ENCODE measurements around the gene FREM1. TPM values are rescaled to one million over a fixed set of nuclear protein-coding genes. Genes with fewer than 3 reads are reported as not detected.

FREM1 gene
- total RNA-seq, 1 donor = under 0.01 TPM

DNA sequence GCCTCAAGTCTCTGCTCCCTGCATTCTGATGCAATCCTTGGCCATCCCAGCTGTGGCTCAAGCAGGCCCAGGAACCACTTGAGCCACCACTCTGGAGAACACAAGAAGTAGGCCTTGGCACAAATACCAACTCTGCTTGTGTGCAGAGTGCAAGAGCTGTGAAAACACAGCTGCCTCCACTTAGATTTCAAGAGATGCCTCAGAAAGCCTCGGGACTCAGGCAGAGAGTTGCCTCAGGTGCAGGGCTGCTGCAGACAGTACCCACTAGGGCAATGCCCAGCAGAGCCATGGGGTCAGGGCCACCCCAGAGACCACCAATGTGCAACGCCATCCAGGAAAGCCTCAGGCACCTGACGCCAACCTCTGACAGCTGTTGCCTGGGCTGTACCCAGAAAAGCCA lies 82.4 kb downstream of the FREM1 start:
- H3K4me3 ChIP-seq (ENCODE audit: low read length) = no peak overlapping the region
- no peaks in the 10 kb centered on the region for H3K27me3 ChIP-seq (ENCODE audit: insufficient read depth, low read length)
- no peaks in the 10 kb centered on the region for H3K9me3 ChIP-seq (ENCODE audit: low read depth, low read length)
- no peaks in the 10 kb centered on the region for H3K4me1 ChIP-seq (ENCODE audit: insufficient read depth, low read length)

DNA sequence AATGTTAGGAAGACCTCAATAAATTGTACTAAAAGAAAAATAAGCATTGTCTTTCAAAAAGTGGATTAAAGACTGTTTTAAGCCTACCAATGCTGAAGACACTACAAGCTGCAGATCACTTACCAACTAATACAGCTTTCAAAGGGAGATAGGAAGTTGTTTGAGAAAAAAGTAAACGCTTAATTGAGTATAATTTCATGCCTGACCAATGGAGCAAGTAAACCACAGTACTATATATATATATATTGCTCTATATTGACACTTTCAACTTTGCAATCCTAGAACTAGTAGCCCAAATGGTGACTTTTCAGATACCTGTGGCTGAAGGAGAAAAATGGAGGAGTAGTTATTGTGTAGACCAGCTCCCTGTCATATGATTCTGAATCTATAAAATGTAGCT lies 85.7 kb downstream of the FREM1 start:
- H3K4me1 ChIP-seq (ENCODE audit: insufficient read depth, low read length) = no peaks in the 10 kb centered on the region
- no peaks in the 10 kb centered on the region for H3K27me3 ChIP-seq (ENCODE audit: insufficient read depth, low read length)
- no peaks in the 10 kb centered on the region for H3K9me3 ChIP-seq (ENCODE audit: low read depth, low read length)
- no peak overlapping the region for H3K4me3 ChIP-seq (ENCODE audit: low read length)

DNA sequence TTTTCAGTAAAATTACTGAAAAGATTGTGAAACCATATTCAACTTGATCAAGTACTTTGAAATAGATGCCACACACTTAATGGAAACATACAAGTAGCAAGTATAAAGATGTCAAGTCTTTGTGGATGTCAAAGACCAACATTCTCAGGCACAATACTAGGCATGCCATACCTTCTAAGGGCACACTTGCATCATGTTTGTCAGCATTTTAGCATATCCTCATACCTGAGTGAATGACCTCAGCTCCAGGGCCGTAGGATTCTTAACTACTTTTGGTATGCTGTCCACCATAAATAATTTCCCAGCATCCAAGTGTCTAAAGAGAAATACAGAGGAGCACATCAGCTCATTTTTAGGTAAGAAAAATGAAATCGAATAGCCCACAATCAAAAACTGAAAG lies 86.4 kb downstream of the FREM1 start:
- no peaks in the 10 kb centered on the region for H3K9me3 ChIP-seq (ENCODE audit: low read depth, low read length)
- H3K4me3 ChIP-seq (ENCODE audit: low read length) = no peak overlapping the region
- H3K27me3 ChIP-seq (ENCODE audit: insufficient read depth, low read length) = no peaks in the 10 kb centered on the region
- no peaks in the 10 kb centered on the region for H3K4me1 ChIP-seq (ENCODE audit: insufficient read depth, low read length)

DNA sequence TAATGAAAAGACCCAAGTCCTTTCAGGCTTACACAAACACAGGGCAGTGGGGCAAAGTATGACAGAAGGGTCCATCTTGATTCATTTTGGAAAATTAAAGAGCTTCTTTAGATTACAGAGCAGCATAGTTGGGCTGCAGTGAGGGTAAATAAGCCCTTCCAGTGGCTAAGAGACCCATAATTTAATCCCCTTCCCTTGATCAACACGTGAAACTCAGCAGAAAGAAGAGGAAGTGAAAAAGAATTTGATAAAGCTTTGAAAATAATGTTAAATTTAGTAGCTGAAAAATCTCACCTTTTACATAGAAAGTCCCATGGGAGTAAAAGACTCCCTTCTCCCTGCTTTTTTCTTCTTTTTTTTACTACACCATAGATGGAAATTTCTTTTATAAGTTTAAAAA lies 87.6 kb downstream of the FREM1 start:
- Histone ChIP-seq H3K4me1 (ENCODE audit: insufficient read depth, low read length) (no peaks in the 10 kb centered on the region), H3K9me3 (ENCODE audit: low read depth, low read length) (no peaks in the 10 kb centered on the region), H3K27me3 (ENCODE audit: insufficient read depth, low read length) (no peaks in the 10 kb centered on the region), H3K4me3 (ENCODE audit: low read length) (no peak overlapping the region)

DNA sequence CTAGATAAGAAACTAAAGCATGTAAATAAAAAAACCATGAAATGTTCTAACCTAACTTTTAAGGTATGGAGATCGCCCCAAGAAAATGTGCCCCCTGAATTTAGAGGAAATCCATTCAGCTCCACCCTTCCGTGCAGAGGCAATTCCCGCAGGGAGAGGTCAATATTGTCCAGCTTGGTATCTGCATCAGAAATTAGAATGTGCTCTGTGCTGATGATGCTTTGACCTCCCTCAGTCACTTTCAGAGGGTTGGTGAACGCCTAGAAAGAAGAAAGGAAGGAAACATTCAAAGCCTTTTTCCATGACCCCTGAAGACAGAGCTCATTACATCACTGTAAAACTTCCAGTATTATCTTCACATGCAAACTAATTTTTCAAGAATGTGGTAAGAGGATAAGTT lies 91.0 kb downstream of the FREM1 start:
- H3K4me1 ChIP-seq (ENCODE audit: insufficient read depth, low read length) = no peaks in the 10 kb centered on the region
- no peaks in the 10 kb centered on the region for H3K27me3 ChIP-seq (ENCODE audit: insufficient read depth, low read length)
- no peaks in the 10 kb centered on the region for H3K9me3 ChIP-seq (ENCODE audit: low read depth, low read length)
- no peak overlapping the region for H3K4me3 ChIP-seq (ENCODE audit: low read length)

DNA sequence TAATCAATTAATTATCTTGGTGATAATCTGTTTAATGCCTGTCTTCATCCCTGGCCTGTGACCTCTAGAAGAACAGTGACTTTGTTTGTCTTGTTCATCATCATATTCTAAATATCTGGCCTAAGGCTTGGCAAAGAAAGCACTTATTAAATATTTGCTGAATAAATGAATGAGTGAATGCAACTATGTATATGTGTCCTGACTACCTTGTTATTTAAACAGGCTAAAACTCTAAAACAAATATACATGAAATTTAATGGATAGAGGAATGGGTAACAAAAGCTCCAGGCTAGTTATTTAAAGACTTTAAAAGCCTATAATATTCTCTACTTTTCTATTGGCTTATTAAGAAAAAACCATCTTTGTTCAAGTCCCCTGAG lies 96.0 kb downstream of the FREM1 start:
- no peaks in the 10 kb centered on the region for H3K27me3 ChIP-seq (ENCODE audit: insufficient read depth, low read length)
- H3K4me1 ChIP-seq (ENCODE audit: insufficient read depth, low read length) = no peaks in the 10 kb centered on the region
- H3K9me3 ChIP-seq (ENCODE audit: low read depth, low read length) = no peaks in the 10 kb centered on the region
- H3K4me3 ChIP-seq (ENCODE audit: low read length) = no peak overlapping the region

DNA sequence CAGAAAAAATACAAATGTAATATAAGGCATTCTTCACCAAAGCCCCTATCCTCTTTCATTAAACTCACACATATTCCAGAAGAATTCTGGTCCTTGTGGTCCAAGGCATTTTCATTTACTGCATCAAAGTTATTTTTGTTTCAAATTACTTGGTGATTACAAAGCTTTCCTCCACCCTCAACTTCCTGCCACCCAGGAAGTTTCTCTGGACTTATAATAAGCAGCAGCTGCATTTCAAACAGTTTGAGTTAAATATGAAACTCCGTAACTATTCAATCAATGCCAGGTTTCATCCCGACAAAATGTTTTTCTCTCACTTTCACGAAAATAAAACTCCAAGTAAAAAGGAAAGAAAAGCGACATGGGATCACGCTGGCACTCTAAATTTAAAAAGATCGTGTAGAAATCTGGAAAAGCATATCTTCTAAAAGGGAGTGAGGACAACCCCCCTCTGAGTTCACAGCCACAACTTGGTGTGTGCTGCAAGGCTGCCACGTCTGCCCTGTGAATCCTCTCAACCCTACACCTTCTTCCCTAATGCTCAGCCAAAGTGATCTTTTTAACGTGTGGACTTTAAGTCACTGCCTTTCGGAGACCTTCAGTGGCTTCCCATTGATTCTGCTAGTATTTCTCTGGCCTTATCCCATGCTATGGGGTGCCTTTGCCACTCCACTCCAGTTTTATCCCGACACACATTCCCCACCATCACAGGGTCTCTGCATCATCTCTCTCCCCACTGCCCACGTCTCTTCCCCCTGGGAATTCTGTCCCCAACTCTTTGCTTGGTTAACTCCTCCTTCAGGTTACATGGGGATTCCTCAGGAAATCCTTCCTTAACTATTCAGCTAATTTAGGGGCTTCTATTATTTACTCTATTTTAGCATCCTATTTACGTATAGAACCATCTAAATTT lies 96.6 kb downstream of the FREM1 start:
- Histone ChIP-seq H3K27me3 (ENCODE audit: insufficient read depth, low read length) (no peaks in the 10 kb centered on the region), H3K9me3 (ENCODE audit: low read depth, low read length) (no peaks in the 10 kb centered on the region), H3K4me1 (ENCODE audit: insufficient read depth, low read length) (no peaks in the 10 kb centered on the region), H3K4me3 (ENCODE audit: low read length) (no peak overlapping the region)

DNA sequence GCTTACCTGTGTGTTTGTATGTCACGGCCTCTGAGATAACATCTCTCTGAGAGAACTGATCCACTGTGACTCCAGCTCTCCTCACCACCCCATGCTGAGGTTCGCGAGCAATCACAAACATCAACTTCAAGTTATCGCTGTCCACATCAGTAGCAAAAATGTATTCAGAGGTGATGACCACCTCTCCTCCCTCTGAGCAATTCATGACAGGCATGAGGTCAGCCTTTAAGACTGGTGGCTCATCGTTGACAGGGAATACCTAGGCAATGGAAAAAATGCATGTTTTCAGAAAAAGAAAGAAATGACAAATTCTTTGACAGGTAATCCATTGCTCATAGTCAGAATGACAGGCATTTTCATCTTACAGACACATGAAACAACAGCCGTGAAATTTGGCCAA lies 97.4 kb downstream of the FREM1 start:
- H3K9me3 ChIP-seq (ENCODE audit: low read depth, low read length) = no peaks in the 10 kb centered on the region
- no peaks in the 10 kb centered on the region for H3K27me3 ChIP-seq (ENCODE audit: insufficient read depth, low read length)
- no peak overlapping the region for H3K4me3 ChIP-seq (ENCODE audit: low read length)
- no peaks in the 10 kb centered on the region for H3K4me1 ChIP-seq (ENCODE audit: insufficient read depth, low read length)

DNA sequence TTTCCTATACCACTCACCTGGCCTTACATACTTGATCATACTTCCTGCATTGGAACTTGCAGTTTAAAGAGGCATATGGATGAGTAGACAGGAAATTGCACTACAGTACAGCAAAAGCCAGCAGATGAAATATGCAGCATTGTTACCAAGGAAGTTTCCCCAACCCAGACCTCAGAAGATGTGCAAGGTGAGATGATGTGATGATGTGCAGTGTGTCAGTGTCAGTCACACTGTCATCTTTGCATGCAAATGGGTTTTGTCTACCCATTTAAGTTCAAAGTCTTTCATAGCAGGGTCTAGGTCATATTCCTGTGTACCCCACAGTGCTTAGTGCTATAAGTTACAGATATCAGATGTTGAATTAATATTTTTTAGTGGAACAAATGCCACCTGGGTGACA lies 98.4 kb downstream of the FREM1 start:
- Histone ChIP-seq H3K4me1 (ENCODE audit: insufficient read depth, low read length) (no peaks in the 10 kb centered on the region), H3K4me3 (ENCODE audit: low read length) (no peak overlapping the region), H3K27me3 (ENCODE audit: insufficient read depth, low read length) (no peaks in the 10 kb centered on the region), H3K9me3 (ENCODE audit: low read depth, low read length) (no peaks in the 10 kb centered on the region)

DNA sequence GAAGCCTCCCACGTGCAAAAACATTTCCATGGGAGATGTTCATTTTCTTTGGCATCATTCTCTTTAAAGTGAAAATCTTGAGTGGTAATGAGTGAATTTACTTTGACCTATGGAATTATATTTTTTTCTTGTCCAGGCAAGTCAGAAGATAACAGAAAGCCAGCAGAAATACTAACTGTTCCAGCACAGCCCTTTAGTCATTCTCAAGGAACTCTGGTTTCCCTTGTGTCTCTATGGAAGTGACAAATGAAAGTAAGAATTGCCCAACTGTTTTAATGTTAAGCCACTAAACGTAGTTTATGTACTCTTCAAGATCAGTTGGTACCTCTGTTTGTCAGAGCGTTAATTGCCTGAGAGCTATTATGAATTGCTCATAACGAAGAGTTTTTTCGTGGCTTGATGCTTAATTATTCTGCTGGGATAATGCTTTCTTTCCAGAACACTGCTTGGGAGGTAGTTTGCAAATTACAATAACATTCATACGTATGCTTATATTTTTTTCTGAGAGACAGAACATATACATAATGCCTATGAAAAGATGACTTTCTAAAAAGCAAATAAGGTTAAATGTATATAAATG lies 103.2 kb downstream of the FREM1 start:
- H3K4me1 ChIP-seq (ENCODE audit: insufficient read depth, low read length) = no peaks in the 10 kb centered on the region
- H3K9me3 ChIP-seq (ENCODE audit: low read depth, low read length) = no peaks in the 10 kb centered on the region
- H3K4me3 ChIP-seq (ENCODE audit: low read length) = no peak overlapping the region
- no peaks in the 10 kb centered on the region for H3K27me3 ChIP-seq (ENCODE audit: insufficient read depth, low read length)

DNA sequence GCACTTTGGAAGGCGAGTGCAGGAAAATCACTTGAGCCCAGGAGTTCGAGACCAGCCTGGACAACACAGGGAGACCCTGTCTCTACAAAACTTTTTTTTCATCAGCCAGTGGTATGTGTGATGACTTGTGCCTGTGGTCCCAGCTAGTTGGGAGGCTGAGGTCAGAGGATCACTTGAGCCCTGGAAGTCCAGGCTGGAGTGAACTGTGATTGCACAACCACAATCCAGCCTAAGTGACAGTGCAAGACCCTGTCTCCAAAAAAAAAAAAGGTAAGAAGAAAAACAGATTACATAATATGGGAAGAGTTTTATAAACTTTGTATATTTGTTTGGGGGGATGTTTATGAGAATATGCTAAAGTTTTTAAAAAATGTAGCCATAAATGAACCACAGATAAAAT lies 111.2 kb downstream of the FREM1 start:
- Histone ChIP-seq H3K4me1 (ENCODE audit: insufficient read depth, low read length) (no peaks in the 10 kb centered on the region), H3K27me3 (ENCODE audit: insufficient read depth, low read length) (no peaks in the 10 kb centered on the region), H3K4me3 (ENCODE audit: low read length) (no peak overlapping the region), H3K9me3 (ENCODE audit: low read depth, low read length) (no peaks in the 10 kb centered on the region)

DNA sequence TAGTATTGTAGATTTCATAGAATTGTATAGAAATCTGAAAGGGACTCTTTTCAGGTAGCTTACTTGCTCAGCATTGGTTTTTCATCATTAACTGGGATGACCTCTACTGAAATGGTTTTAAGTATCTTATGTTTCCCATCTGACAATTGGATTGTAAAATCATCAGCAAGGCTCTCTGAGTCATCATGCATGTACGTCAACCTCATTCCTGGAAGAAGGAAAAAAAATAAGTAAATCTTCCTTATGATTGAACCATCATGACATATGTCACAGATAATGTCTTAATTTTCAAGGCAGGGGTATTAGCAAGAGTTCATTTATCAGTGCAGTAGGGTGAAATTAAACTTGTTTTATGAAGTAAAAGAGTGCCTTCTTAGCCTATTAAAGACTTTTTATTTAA lies 112.8 kb downstream of the FREM1 start:
- H3K4me3 ChIP-seq (ENCODE audit: low read length) = no peak overlapping the region
- no peaks in the 10 kb centered on the region for H3K27me3 ChIP-seq (ENCODE audit: insufficient read depth, low read length)
- H3K4me1 ChIP-seq (ENCODE audit: insufficient read depth, low read length) = no peaks in the 10 kb centered on the region
- H3K9me3 ChIP-seq (ENCODE audit: low read depth, low read length) = no peaks in the 10 kb centered on the region

DNA sequence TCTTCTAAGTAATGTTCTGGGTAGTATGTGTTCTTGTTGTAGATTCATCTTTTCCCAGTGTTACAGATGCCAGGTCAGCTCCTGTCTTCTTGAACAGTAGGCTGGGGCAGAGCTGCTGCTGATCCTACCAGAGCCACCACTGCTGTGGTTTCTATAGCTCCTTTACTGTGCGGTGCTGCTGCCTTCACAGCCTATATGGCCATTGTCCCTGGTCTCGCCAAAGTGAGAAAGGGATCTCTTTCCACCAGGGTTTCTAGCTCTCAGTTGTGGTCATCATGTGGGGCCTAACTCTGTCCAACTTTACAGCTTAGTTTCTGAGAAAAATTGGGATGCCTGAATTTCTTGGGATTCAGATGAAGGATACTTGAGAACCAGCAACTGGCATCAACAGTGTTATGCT lies 116.8 kb downstream of the FREM1 start:
- H3K4me1 ChIP-seq (ENCODE audit: insufficient read depth, low read length) = no peaks in the 10 kb centered on the region
- H3K9me3 ChIP-seq (ENCODE audit: low read depth, low read length) = no peaks in the 10 kb centered on the region
- no peaks in the 10 kb centered on the region for H3K27me3 ChIP-seq (ENCODE audit: insufficient read depth, low read length)
- H3K4me3 ChIP-seq (ENCODE audit: low read length) = no peak overlapping the region

DNA sequence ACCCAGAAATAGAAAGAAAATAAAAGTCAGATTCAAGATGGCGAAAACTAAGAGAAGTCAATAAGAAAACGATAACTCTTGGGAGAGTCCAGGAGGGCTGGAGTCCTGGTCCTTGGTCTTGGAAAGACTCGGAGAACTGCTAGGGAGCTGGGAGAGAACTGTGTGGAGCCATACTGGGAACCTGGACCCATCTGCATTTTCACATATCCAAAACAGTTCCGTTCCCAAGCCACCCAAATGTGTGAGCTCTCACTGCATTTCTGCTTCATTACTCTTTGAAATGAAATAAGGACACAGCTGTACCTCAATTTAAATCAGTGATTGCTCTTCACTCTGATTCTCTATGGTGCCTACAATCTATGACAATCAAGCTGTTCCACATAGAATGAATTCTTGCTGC lies 119.6 kb downstream of the FREM1 start:
- Histone ChIP-seq H3K27me3 (ENCODE audit: insufficient read depth, low read length) (no peaks in the 10 kb centered on the region), H3K4me3 (ENCODE audit: low read length) (no peak overlapping the region), H3K9me3 (ENCODE audit: low read depth, low read length) (no peaks in the 10 kb centered on the region), H3K4me1 (ENCODE audit: insufficient read depth, low read length) (no peaks in the 10 kb centered on the region)

DNA sequence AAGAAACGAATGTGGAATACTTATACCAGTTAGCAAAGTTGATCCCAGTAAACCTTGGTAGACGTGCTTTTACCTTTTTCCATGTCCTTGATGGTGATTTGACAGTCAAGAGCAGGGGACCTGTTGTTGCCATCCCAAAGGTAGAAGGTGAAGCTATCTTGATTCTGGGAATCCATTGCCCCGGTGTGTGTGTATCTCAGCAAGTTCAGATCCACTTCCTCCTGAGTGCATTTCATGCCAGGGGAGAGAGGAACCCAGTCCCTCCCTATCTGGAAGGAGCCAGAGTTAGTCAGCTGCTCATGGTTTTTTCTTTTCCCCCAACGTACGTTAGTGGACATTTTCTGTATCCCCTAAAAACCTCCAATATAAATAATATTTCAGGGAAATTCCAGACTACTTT lies 121.4 kb downstream of the FREM1 start:
- Histone ChIP-seq H3K27me3 (ENCODE audit: insufficient read depth, low read length) (no peaks in the 10 kb centered on the region), H3K4me3 (ENCODE audit: low read length) (no peak overlapping the region), H3K9me3 (ENCODE audit: low read depth, low read length) (no peaks in the 10 kb centered on the region), H3K4me1 (ENCODE audit: insufficient read depth, low read length) (no peaks in the 10 kb centered on the region)

DNA sequence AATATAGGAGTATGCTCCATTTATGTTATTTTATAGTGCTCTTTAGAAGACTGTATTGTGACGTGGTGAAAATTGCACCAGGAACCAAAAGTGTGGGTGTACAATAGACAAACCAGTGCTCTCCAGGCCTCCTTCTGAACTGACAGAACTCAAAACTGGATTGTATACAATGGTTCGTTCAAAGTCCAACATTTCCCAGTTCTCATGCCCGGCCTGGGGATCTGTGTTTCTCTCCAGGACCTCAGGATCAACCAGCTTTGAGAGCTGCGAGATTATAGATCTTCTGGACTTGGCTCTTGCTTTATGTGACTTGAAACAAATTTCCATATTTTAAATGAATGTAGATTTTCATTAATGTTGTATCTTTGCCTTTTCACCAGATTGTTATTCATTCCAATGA lies 126.9 kb downstream of the FREM1 start:
- no peaks in the 10 kb centered on the region for H3K9me3 ChIP-seq (ENCODE audit: low read depth, low read length)
- H3K4me3 ChIP-seq (ENCODE audit: low read length) = no peak overlapping the region
- no peaks in the 10 kb centered on the region for H3K27me3 ChIP-seq (ENCODE audit: insufficient read depth, low read length)
- H3K4me1 ChIP-seq (ENCODE audit: insufficient read depth, low read length) = no peaks in the 10 kb centered on the region

Measured in mononuclear cell (primary cell).